GM18867 (cell line): Measurements from ENCODE around the gene TRPM3.
"Not testable (repeated sequence)": the region's sequence is repeated elsewhere in the genome, so short reads cannot be mapped to it uniquely, and the experiment has no call there.

Experiments used
- ATAC-seq: cut with Tn5 transposase; IDR thresholded peaks from one replicate; pipeline ENCODE4 v1.9.1; 2021; ENCODE audit warnings: mild to moderate bottlenecking, moderate library complexity; ENCODE audit not compliant: unreplicated experiment

Gene TRPM3

DNA sequence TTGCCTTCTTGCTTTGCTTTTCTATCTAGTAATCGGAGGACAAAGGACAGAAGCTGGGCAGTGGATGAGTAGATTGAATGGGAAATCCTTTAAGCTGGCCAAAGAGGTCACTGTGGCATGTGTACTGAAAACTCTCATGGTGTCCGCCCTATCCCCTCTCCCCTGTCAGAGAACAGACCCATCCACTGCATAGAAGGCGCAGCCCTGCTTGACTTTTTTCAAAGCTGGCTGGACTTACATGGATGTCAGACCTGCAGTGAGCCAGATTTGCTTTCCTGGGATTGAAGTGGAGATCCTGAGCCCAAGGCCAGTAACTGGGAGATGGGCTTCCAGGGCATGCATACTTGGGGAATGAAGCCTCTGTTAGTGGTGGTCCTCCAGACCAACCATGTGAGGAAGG lies 329.5 kb downstream of the TRPM3 start:
- ATAC-seq, result no peak

- ATAC-seq, result no peak
Observed at GRCh38 chr9:70789086-70789485, 332.3 kb downstream of the TRPM3 start.

DNA sequence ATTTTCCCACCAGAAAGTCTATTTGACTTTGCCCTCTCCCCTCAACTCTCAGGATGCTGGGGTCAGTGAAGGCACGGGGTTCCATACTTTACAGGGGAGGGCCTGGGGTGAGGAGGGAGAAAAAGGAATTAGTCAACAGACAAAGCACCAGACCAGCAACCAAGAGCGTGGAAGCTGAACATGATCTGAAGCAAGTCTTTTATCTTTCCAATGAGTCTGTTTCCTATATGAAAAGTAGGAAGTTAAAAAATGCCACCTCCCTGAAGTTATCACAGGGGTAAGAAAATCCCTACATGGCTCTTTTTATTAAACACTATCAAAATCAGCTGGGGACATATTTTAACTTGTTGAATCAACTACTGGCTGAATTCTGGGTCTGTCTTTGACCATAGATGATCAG lies 337.0 kb downstream of the TRPM3 start:
- ATAC-seq, result no peak

DNA sequence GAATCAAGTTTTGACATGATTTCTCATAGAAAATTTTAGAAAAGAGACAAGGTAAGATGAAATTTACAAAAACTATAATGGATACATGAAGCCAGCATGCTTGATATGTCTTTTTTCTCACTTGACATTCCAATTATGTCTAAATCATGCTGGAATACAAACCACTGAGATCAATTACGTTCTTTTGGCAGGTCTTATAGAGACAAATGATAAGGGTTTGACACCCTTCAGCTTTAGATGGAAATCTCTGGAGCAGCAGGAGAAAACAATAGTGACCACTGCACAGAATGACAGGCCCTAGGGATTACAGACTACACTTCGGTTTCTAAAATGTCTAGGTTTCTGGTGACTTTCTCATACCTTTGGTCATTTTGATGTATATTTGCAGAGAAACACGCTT lies 342.9 kb downstream of the TRPM3 start:
- ATAC-seq, result no peak

DNA sequence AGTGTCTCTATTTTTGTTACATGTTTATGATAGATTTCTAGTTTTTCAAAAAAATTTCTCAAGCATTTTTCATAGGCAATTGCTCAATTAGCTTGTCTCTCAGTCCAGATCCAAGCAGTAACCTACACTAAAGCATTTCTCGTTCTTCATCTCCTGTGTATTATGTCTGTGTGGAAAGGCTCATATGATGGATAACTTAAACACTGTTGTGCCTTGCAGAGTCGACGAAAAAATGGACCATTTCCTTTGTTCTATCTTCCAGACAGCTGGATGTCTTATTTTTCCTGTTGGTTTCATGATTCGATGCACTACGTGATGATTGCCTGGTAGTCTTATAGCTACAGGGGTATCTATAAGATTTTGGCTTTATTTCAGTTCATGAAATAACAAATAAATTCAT lies 347.8 kb downstream of the TRPM3 start:
- no peak for ATAC-seq

DNA sequence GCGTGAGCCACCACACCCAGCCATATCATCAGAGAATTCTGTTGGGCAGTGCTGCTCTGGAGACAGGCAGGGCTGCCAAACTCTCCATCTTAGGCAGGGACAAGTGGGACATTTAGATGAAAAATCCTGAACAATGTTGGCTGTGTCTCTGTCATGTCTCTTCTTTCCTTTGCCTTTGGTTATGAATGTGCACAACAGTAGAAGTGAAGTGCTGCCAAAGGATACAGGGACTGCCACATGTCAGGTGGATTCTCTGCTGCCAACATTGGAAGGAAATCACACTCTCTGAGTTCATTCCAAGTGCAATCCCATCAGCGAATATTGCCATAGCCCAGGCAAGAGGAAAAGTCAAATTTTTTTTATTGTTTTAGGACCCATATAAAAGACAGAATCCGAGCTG lies 348.8 kb downstream of the TRPM3 start:
- no peak for ATAC-seq

DNA sequence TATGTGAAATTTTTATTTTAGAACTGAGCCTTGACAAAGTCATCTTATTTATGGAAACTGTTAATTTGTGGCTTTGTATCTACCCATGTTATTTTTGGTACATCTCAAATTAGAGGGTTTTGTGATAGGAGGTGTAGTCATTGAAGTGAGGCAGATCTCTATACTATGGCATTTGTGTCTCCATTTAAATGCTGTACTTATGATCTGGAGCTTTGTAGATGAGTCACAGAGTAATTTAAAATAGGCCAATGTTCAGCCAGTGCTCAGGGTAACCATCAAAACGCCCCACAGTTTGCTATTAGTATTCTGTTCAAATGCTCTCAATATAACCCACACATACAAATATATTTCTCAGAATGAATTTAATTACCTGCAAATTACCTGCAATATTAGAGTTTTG lies 355.5 kb downstream of the TRPM3 start:
- no peak for ATAC-seq

GRCh38 chr9:70761139-70761670 lies 360.2 kb downstream of the TRPM3 start:
- ATAC-seq, result no peak

GRCh38 chr9:70760228-70760627 lies 361.2 kb downstream of the TRPM3 start:
- no peak for ATAC-seq

DNA sequence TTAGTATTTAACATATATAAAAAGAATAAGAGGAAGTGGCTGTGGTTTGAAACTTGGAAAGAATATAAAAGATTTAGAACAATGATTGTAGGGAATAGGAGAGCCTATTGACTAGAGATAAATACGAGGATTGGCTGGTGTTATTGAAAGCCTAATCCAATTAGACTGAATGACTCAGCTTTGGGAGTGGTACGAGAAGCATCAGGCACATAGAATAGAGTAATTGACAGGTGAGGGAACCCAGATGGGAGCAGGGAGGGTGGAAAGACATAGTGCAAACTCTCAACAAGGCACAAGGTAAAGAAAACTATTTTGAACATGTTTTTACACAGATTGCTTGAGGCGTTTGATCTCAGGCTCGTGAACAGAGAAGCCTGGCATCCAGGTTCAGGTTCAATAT lies 368.1 kb downstream of the TRPM3 start:
- ATAC-seq, result no peak

- ATAC-seq, result no peak
Observed at GRCh38 chr9:70749066-70749465, 372.4 kb downstream of the TRPM3 start.

DNA sequence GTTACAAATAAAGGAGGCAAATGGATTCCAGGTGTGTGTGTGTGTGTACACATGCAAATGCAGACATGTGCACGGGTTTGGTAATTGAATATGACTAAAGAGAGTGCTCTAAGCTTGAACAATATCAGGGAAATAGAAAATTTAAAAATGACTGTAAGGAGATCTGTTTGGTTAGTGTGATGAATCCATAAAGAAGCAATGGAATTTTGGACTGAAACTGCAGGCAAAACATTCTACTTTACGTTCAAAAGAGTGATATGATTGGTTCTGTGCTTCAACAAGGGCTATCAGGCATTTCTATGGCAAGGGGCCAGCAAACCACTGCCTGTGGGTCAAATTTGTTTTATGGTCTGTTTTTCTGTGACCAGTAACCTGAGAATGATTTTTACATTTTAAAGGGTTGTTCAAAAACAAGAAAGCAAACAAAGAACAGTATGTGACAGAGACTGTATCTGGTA lies 374.1 kb downstream of the TRPM3 start:
- no peak for ATAC-seq

- ATAC-seq, result no peak
Observed at GRCh38 chr9:70746760-70747159, 374.7 kb downstream of the TRPM3 start.

DNA sequence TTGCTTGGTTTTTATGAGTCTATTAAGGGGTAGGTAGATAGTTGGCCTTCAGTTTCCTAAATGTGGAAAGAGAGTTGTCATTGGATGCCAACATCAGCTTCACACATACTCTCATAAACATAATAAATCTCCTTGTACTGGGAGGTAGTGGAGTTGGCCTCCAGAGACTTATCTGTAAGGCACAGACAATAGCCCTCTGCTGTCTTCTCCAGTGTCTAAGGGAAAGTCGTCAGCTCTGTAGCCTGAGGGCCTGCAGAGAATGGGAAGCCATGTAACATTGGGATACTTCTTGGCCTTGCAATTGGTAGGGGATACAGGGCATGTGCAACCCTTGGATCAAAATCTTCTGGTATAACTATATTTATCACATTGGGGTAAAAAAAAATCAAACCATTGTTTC lies 375.1 kb downstream of the TRPM3 start:
- no peak for ATAC-seq

GRCh38 chr9:70724794-70725193 lies 396.6 kb downstream of the TRPM3 start:
- not testable (repeated sequence) for ATAC-seq

DNA sequence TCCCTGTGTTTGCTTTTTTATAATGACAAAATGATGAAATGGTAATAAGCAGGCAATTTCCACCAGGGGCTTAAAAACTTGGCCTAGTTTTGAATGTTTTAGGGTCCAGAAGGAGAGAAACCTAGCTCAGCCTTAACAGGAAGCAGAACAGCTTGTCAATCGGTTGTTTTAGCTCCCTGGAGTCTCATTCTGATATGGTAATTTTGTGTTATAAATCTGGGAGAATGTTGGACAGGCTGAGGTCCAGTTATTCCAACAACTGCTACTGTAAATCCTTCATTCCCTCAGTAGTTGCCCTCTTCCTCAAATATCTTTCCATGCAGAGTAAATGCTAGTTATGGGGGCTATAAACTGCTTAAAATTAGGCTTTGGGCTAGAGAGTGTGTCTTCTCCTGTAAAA lies 397.4 kb downstream of the TRPM3 start:
- ATAC-seq, result not testable (repeated sequence)

DNA sequence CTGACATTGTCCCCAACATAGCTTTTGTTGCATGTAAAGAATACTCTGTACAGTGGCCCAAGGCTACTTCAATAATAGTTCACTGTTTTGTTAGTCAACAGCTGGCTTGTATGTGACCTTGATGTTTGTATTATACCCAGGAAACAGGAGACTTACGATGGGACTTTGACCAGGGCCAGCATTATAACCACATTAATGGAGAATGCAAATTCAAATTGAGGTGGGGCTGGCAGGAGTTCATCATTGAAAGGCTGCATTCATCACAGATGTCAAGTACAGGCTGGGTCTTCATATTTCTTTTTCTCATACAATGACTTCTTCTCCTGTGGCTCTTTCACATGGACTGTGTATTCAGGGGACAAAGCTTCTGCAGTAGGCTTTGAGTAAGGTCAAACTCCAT lies 414.6 kb downstream of the TRPM3 start:
- not testable (repeated sequence) for ATAC-seq

DNA sequence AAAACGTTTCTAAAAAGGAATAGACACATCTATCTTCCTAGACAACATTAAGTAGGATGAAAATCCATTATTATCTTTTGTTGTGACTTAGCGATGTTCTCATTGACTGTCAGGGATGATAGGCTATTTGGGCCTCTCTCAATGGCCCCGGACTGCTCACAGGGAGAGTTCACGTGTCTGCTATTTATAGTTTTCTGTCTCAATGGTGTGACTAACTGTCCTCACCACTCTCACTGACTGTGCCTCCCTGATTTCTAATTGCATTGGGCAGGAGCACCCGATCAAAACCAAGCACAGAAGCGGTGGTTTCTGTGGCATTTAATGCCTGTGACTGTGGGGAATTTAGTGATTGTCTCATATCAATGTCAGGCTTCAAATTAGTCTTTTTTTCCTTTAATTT lies 420.3 kb downstream of the TRPM3 start:
- no peak for ATAC-seq

DNA sequence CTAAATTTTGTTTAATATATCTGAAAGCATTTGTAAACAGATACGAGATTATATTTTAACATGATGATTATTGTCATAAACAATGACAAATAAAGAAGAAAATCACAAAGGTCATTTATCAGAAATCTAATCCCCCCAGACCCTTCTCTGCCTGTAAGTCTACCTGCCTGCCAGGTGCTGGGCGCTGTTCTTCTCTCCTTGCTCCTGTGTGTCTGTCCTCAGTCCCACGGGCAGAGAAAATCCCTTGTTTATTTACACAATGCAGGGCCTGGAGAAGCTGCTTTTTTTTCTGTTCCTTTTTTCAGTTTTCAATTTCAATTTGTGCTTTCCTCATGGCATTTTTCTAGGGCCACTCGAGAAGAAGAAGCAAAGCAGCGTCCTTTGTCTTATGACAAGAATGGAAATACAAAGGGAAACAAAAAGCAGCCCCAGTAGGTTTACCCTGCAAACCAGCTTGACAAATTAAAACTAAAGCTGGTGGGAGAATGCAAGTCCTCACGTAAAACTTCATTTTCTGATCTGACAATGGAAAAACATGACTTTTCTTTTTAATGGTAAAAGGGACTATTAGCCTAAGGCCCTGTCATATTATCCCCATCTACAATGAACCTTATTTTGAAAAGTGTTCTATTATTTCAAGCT lies 424.6 kb downstream of the TRPM3 start:
- ATAC-seq, result no peak

GRCh38 chr9:70694758-70695157 lies 426.7 kb downstream of the TRPM3 start:
- no peak for ATAC-seq

DNA sequence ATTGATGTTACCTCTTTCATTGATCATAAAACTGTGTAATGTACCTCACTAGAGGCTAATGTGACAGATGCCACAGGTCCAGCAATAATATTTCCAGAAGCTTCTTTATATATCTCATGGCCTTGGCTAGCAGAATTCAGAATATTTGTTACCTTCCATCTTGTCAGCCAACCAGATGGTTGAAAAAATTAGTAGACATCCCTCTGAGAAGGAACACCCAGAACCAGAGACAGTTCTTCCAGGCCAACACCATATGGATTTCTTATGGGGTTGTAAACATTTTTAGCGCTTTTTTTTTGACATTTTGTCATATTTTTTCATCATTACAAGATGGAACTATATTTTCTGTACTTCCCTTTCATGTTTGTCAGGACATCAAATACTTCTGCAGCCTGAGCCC lies 428.2 kb downstream of the TRPM3 start:
- no peak for ATAC-seq

- ATAC-seq, result no peak
Observed at GRCh38 chr9:70692431-70692830, 429.0 kb downstream of the TRPM3 start.

- ATAC-seq, result no peak
Observed at GRCh38 chr9:70688704-70689103, 432.7 kb downstream of the TRPM3 start.
